H9 (cell line): ENCODE measurements around the gene TTK. TPM values are rescaled to one million over a fixed set of nuclear protein-coding genes. Genes with fewer than 3 reads are reported as not detected.

Experiments used
- DNase-seq: peaks from one replicate; pipeline ENCODE4 v3.0.0-alpha.2; 2017
- H2AFZ ChIP-seq: one replicate; pipeline ENCODE4 v1.6.1; 2013; ENCODE audit warnings: mild to moderate bottlenecking, low read length, control low read depth, moderate library complexity
- H2AK5ac ChIP-seq: 2 replicates; pipeline ENCODE4 v1.6.1; 2013; ENCODE audit warnings: low read length, control low read depth, mixed read lengths; ENCODE audit not compliant: insufficient read length
- H2BK120ac ChIP-seq: one replicate; pipeline ENCODE4 v1.6.1; 2013; ENCODE audit warnings: low read depth, mild to moderate bottlenecking, low read length, control low read depth, inconsistent platforms; ENCODE audit not compliant: poor library complexity, severe bottlenecking
- H2BK12ac ChIP-seq: 2 replicates; pipeline ENCODE4 v1.6.1; 2013; ENCODE audit warnings: low read length, control low read depth, mixed read lengths, low read depth; ENCODE audit not compliant: insufficient read length
- H2BK15ac ChIP-seq: 2 replicates; pipeline ENCODE4 v1.6.1; 2013; ENCODE audit warnings: low read depth, low read length, control low read depth
- H2BK20ac ChIP-seq: one replicate; pipeline ENCODE4 v1.6.1; 2013; ENCODE audit warnings: low read depth, mild to moderate bottlenecking, low read length, control low read depth, inconsistent platforms; ENCODE audit not compliant: poor library complexity, severe bottlenecking
- H2BK5ac ChIP-seq: 2 replicates; pipeline ENCODE4 v1.6.1; 2013; ENCODE audit warnings: low read length, control low read depth, mixed read lengths; ENCODE audit not compliant: insufficient read length
- H3K14ac ChIP-seq: 2 replicates; pipeline ENCODE4 v1.6.1; 2013; ENCODE audit warnings: low read length, control low read depth; ENCODE audit not compliant: insufficient read depth
- H3K18ac ChIP-seq: 2 replicates; pipeline ENCODE4 v1.6.1; 2013; ENCODE audit warnings: low read depth, mild to moderate bottlenecking, mixed read lengths, low read length, control low read depth; ENCODE audit not compliant: insufficient read length
- H3K23ac ChIP-seq: 2 replicates; pipeline ENCODE4 v1.6.1; 2013; ENCODE audit warnings: low read length, control low read depth, mixed read lengths, low read depth; ENCODE audit not compliant: insufficient read length
- H3K23me2 ChIP-seq: 2 replicates; pipeline ENCODE4 v1.6.1; 2013; ENCODE audit warnings: low read depth, mild to moderate bottlenecking, mixed read lengths, low read length, control low read depth; ENCODE audit not compliant: insufficient read length, poor library complexity, severe bottlenecking
- H3K27ac ChIP-seq: 2 replicates; pipeline ENCODE4 v1.5.1; 2013; ENCODE audit warnings: low read length, control low read depth, mixed read lengths, low read depth; ENCODE audit not compliant: insufficient read length
- H3K27me3 ChIP-seq: 2 replicates; pipeline ENCODE4 v1.6.1; 2013; ENCODE audit warnings: low read length, control low read depth, inconsistent platforms; ENCODE audit not compliant: insufficient read depth
- H3K4ac ChIP-seq: 2 replicates; pipeline ENCODE4 v1.6.1; 2013; ENCODE audit warnings: low read depth, mild to moderate bottlenecking, control low read depth, inconsistent platforms, low read length, moderate library complexity
- H3K4me1 ChIP-seq: 2 replicates; pipeline ENCODE4 v1.6.1; 2013; ENCODE audit warnings: low read length, control low read depth, inconsistent platforms; ENCODE audit not compliant: insufficient read depth
- H3K4me2 ChIP-seq: 2 replicates; pipeline ENCODE4 v1.6.1; 2013; ENCODE audit warnings: low read length, control low read depth, mixed read lengths; ENCODE audit not compliant: insufficient read length, insufficient read depth
- H3K56ac ChIP-seq: 2 replicates; pipeline ENCODE4 v1.6.1; 2013; ENCODE audit warnings: low read depth, mild to moderate bottlenecking, mixed read lengths, low read length, control low read depth; ENCODE audit not compliant: insufficient read length
- H3K79me1 ChIP-seq: 2 replicates; pipeline ENCODE4 v1.6.1; 2013; ENCODE audit warnings: low read depth, mild to moderate bottlenecking, moderate library complexity, low read length, control low read depth, inconsistent platforms; ENCODE audit not compliant: insufficient read depth, poor library complexity, severe bottlenecking
- H3K79me2 ChIP-seq: 2 replicates; pipeline ENCODE4 v1.6.1; 2013; ENCODE audit warnings: low read length, control low read depth, inconsistent platforms; ENCODE audit not compliant: insufficient read depth
- H3K9ac ChIP-seq: 2 replicates; pipeline ENCODE4 v1.6.1; 2013; ENCODE audit warnings: low read length, control low read depth, mixed read lengths; ENCODE audit not compliant: insufficient read length; ENCODE audit errors: extremely low read depth
- H3K9me3 ChIP-seq: one replicate; pipeline ENCODE4 v1.6.1; 2013; ENCODE audit warnings: low read depth, low read length, inconsistent platforms; ENCODE audit not compliant: control insufficient read depth
- H3T11ph ChIP-seq: one replicate; pipeline ENCODE4 v1.6.1; 2013; ENCODE audit warnings: mild to moderate bottlenecking, low read length, control low read depth, inconsistent platforms
- H4K20me1 ChIP-seq: one replicate; pipeline ENCODE4 v1.6.1; 2013; ENCODE audit not compliant: control insufficient read depth, insufficient read length, insufficient read depth
- H4K5ac ChIP-seq: 2 replicates; pipeline ENCODE4 v1.6.1; 2013; ENCODE audit warnings: low read depth, mild to moderate bottlenecking, mixed read lengths, low read length, control low read depth; ENCODE audit not compliant: insufficient read length
- H4K8ac ChIP-seq: replicated peaks from 2 replicates; pipeline ENCODE4 v1.6.1; 2013; ENCODE audit warnings: low read length, control low read depth, mixed read lengths, low read depth; ENCODE audit not compliant: insufficient read length
- H4K91ac ChIP-seq: 2 replicates; pipeline ENCODE4 v1.6.1; 2013; ENCODE audit warnings: low read depth, mild to moderate bottlenecking, moderate library complexity, mixed read lengths, low read length, control low read depth; ENCODE audit not compliant: insufficient read length
- H3K27ac Mint-ChIP-seq, 3 experiments: 2 replicates in 2 of 3; 3 replicates in 1 of 3; pipeline ENCODE4 v1.8.0; 2020 to 2021; ENCODE audit warnings: mixed read lengths in 3 of 3, mild to moderate bottlenecking in 1 of 3, moderate library complexity in 1 of 3
- H3K27me3 Mint-ChIP-seq: 2 replicates; pipeline ENCODE4 v1.8.0; 2021; ENCODE audit warnings: low read depth, mild to moderate bottlenecking, moderate library complexity, mixed read lengths
- H3K36me3 Mint-ChIP-seq, 3 experiments: 2 replicates in 2 of 3; 3 replicates in 1 of 3; pipeline ENCODE4 v1.8.0; 2020 to 2021; ENCODE audit warnings: low read depth in 3 of 3, mixed read lengths in 3 of 3; ENCODE audit not compliant: insufficient read depth in 1 of 3
- H3K4me1 Mint-ChIP-seq, 2 experiments: 2 replicates each; pipeline ENCODE4 v1.8.0; 2020; ENCODE audit warnings: mixed read lengths in 2 of 2
- H3K4me3 Mint-ChIP-seq, 2 experiments: 2 replicates in 1 of 2; 3 replicates in 1 of 2; pipeline ENCODE4 v1.8.0; 2020 to 2021; ENCODE audit warnings: mild to moderate bottlenecking in 2 of 2, mixed read lengths in 2 of 2, moderate library complexity in 1 of 2
- H3K9me3 Mint-ChIP-seq, 2 experiments: 2 replicates in 1 of 2; 3 replicates in 1 of 2; pipeline ENCODE4 v1.8.0; 2020; ENCODE audit warnings: mild to moderate bottlenecking in 2 of 2, mixed read lengths in 2 of 2, moderate library complexity in 1 of 2
- WGBS: extraction: QIAGEN DNeasy Blood & Tissue Kit; methylation state at CpG from one replicate; pipeline ENCODE4 v1.1.7; 2013; ENCODE audit warnings: missing lambda C conversion rate, low lambda C conversion rate, mixed read lengths; ENCODE audit not compliant: insufficient read length; ENCODE audit errors: extremely low coverage; 5-methylcytosine and 5-hydroxymethylcytosine counted together
- total RNA-seq: library from RNA; stranded (reverse); gene quantifications from 2 replicates; pipeline ENCODE4 v1.2.1, GENCODE V29; 2021
- TF ChIP-seq, protein P1 (sequence below): fragments of 200-600 bp; sonication (generic); conservative IDR thresholded peaks from 3 replicates; pipeline ENCODE4 v1.8.0; 2021; ENCODE audit warnings: antibody characterized with exemption, mild to moderate bottlenecking

TTK gene
- total RNA-seq, 1 experiment from 2014 or later, result 47.5 TPM

DNA sequence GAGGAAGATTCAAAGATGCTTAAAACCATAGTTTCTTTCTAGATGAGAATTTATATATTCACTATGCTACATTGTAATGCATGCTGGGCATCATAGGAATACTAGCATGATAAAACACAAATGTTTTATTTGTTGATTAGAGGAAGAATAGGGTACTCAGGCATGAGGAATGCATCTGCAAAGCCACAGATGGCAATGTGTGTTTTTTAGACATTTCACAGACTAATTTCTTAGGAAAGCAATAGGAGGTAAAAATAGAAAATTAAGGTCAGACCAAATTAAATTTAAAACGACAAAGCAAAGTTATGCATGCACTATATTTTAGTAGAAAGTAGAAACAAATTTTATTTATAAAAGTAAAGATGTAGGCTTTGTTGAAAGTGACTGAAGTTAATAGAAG, 2.1 kb downstream of the TTK start:
- Histone ChIP-seq H4K20me1 (no peaks in the 10 kb centered on the region), H2BK5ac (no peak overlapping the region), H3K27me3 (no peaks in the 10 kb centered on the region), H2AK5ac (no peak overlapping the region), H2BK120ac (no peak overlapping the region), H2BK15ac (no peak overlapping the region), H3K18ac (no peak overlapping the region), H3K79me2 (peaks cover 9% of the 10 kb centered on the region; the same call in 1 of the 2 replicates), H3K23me2 (peaks cover 4% of the 10 kb centered on the region), H2AFZ (no peak overlapping the region), H3K79me1 (no peaks in the 10 kb centered on the region), H4K91ac (no peak overlapping the region), H3K23ac (no peak overlapping the region), H3K4me1 (peaks cover 3% of the 10 kb centered on the region; the same call in 1 of the 2 replicates), H2BK12ac (no peak overlapping the region), H3K4me2 (no peak overlapping the region), H2BK20ac (no peak overlapping the region), H3K9ac (no peak overlapping the region), H3T11ph (no peak overlapping the region), H3K14ac (no peak overlapping the region), H4K8ac (no peak overlapping the region), H3K9me3 (no peaks in the 10 kb centered on the region), H4K5ac (no peak overlapping the region), H3K27ac (no peak overlapping the region), H3K4ac (no peak overlapping the region), H3K56ac (no peak overlapping the region)
- no peak overlapping the region for H3K4me3 Mint-ChIP-seq
- H3K9me3 Mint-ChIP-seq, result no peaks in the 10 kb centered on the region
- H3K4me1 Mint-ChIP-seq, result peaks cover 24 to 26% of the 10 kb centered on the region in 2 experiments
- TF ChIP-seq, protein P1, sequence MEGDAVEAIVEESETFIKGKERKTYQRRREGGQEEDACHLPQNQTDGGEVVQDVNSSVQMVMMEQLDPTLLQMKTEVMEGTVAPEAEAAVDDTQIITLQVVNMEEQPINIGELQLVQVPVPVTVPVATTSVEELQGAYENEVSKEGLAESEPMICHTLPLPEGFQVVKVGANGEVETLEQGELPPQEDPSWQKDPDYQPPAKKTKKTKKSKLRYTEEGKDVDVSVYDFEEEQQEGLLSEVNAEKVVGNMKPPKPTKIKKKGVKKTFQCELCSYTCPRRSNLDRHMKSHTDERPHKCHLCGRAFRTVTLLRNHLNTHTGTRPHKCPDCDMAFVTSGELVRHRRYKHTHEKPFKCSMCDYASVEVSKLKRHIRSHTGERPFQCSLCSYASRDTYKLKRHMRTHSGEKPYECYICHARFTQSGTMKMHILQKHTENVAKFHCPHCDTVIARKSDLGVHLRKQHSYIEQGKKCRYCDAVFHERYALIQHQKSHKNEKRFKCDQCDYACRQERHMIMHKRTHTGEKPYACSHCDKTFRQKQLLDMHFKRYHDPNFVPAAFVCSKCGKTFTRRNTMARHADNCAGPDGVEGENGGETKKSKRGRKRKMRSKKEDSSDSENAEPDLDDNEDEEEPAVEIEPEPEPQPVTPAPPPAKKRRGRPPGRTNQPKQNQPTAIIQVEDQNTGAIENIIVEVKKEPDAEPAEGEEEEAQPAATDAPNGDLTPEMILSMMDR, result no peak
- H3K36me3 Mint-ChIP-seq, result peaks cover 14 to 49% (median 38%) of the 10 kb centered on the region in 3 experiments; a peak in 6 of 7 replicates
- H3K27ac Mint-ChIP-seq, result no peak overlapping the region
- no peaks in the 10 kb centered on the region for H3K27me3 Mint-ChIP-seq
- no peak for DNase-seq
- no CpG with 5 or more reads among the region's 1 CpG for WGBS
